ENCODE data around the gene KCNIP3.
"Not testable (repeated sequence)": the region's sequence is repeated elsewhere in the genome, so short reads cannot be mapped to it uniquely, and the experiment has no call there.

KCNIP3 gene

DNA sequence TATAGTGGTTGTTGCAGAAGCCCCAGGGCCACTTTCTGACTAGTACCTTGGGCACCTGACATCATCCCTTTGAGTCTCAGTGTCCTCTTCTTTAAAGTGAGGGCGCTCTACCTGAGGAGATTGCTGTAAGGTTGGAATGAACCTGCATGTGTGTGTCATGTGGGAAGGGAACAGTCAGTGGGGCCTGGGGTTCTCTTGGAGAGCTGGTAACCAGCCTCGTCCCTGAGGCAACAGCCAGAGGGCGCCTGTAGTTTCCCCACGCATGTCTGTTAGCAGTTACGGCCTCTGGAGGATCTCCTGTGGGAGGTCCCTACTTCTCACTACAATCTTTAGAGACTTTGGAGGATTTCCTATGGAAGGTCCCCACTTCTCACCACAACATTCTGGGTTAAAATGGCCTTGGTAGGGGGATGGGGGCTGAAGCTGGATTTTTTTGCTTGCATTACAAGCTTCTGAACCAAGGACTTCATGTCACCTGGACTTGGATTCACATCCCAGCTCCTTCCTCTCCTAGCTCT, 106.1 kb downstream of the KCNIP3 start:
- H3K27ac ChIP-seq (replicated peaks; ENCODE audit: low read length); H4K91ac ChIP-seq (ENCODE audit: low read depth, low read length, poor library complexity); H2BK12ac ChIP-seq (ENCODE audit: low read length): not testable (repeated sequence)

GRCh38 chr2:95403824-95404223, 106.7 kb downstream of the KCNIP3 start:
- not testable (repeated sequence) for H2BK12ac ChIP-seq (ENCODE audit: low read length); H3K14ac ChIP-seq (ENCODE audit: low read length); H3K9ac ChIP-seq (ENCODE audit: low read depth, low read length, poor library complexity); H3K9me3 ChIP-seq (replicated peaks in 1 of 2; ENCODE audit: control insufficient read depth in 2 of 2, insufficient read depth in 1 of 2, low read depth in 1 of 2, low read length in 2 of 2); H2BK5ac ChIP-seq (ENCODE audit: low read length); DNase-seq (ENCODE audit: low spot score); H3K79me1 ChIP-seq (ENCODE audit: low read depth, low read length); H3K18ac ChIP-seq (ENCODE audit: low read length); H2BK120ac ChIP-seq (ENCODE audit: low read depth, low read length); H2BK15ac ChIP-seq (ENCODE audit: low read length); H3K27me3 ChIP-seq (ENCODE audit: control insufficient read depth in 3 of 3, insufficient read depth in 3 of 3, low read depth in 1 of 3, low read length in 3 of 3); H4K8ac ChIP-seq (ENCODE audit: low read depth, low read length); H2AK5ac ChIP-seq (ENCODE audit: low read depth, low read length); H3K4ac ChIP-seq (ENCODE audit: low read length); H3K4me1 ChIP-seq (ENCODE audit: control insufficient read depth in 2 of 2, insufficient read depth in 1 of 2, low read depth in 1 of 2, low read length in 2 of 2); H3K27ac ChIP-seq (replicated peaks; ENCODE audit: low read length); H2AFZ ChIP-seq (ENCODE audit: low read length); H3K23ac ChIP-seq (ENCODE audit: low read depth, low read length, poor library complexity); H4K91ac ChIP-seq (ENCODE audit: low read depth, low read length, poor library complexity)
- Histone ChIP-seq H3K4me3 (ENCODE audit: low read length in 2 of 2) (peak overlapping the region in 1 of 2 donors; percentile 95), H3K36me3 (replicated peaks in 1 of 2; ENCODE audit: control insufficient read depth in 2 of 2, insufficient read depth in 2 of 2, low read length in 2 of 2) (peaks cover 0 to 18% of the 10 kb centered on the region in 2 donors), H3K4me2 (ENCODE audit: insufficient read depth, low read length, poor library complexity, severe bottlenecking) (peak overlapping the region; percentile 2)
- WGBS, 2 donors (ENCODE audit: extremely low coverage in 2 of 2, insufficient read length in 2 of 2, insufficient replicate concordance in 1 of 2) = no CpG with 5 or more reads among the region's 5 CpGs

More for the DNA sequence above, 106.1 kb downstream of the KCNIP3 start:
- Histone ChIP-seq H2BK5ac (ENCODE audit: low read length) (peak overlapping the region; percentile 90), H3K36me3 (replicated peaks in 1 of 2; ENCODE audit: control insufficient read depth in 2 of 2, insufficient read depth in 2 of 2, low read length in 2 of 2) (peaks cover 0 to 14% of the 10 kb centered on the region in 2 donors), H2AFZ (ENCODE audit: low read length) (peak overlapping the region; percentile 98), H3K4me3 (ENCODE audit: low read length in 2 of 2) (peak overlapping the region; percentile 95 to 97), H3K4me2 (ENCODE audit: insufficient read depth, low read length, poor library complexity, severe bottlenecking) (peak overlapping the region; percentile 89), H3K9ac (ENCODE audit: low read depth, low read length, poor library complexity) (peak overlapping the region; percentile 100)
- not testable (repeated sequence) for H3K4ac ChIP-seq (ENCODE audit: low read length); H3K27me3 ChIP-seq (ENCODE audit: control insufficient read depth in 3 of 3, insufficient read depth in 3 of 3, low read depth in 1 of 3, low read length in 3 of 3); H2BK15ac ChIP-seq (ENCODE audit: low read length); H2AK5ac ChIP-seq (ENCODE audit: low read depth, low read length); H3K14ac ChIP-seq (ENCODE audit: low read length); H3K4me1 ChIP-seq (ENCODE audit: control insufficient read depth in 2 of 2, insufficient read depth in 1 of 2, low read depth in 1 of 2, low read length in 2 of 2); H4K8ac ChIP-seq (ENCODE audit: low read depth, low read length); H3K9me3 ChIP-seq (replicated peaks in 1 of 2; ENCODE audit: control insufficient read depth in 2 of 2, insufficient read depth in 1 of 2, low read depth in 1 of 2, low read length in 2 of 2); H3K18ac ChIP-seq (ENCODE audit: low read length); H3K23ac ChIP-seq (ENCODE audit: low read depth, low read length, poor library complexity); H2BK120ac ChIP-seq (ENCODE audit: low read depth, low read length); DNase-seq (ENCODE audit: low spot score); H3K79me1 ChIP-seq (ENCODE audit: low read depth, low read length)
- no CpG with 5 or more reads among the region's 5 CpGs for WGBS, 2 donors (ENCODE audit: extremely low coverage in 2 of 2, insufficient read length in 2 of 2, insufficient replicate concordance in 1 of 2)

- not testable (repeated sequence) for H3K27ac ChIP-seq (replicated peaks; ENCODE audit: low read length); H3K23ac ChIP-seq (ENCODE audit: low read depth, low read length, poor library complexity); H3K27me3 ChIP-seq (ENCODE audit: control insufficient read depth in 3 of 3, insufficient read depth in 3 of 3, low read depth in 1 of 3, low read length in 3 of 3); H2BK12ac ChIP-seq (ENCODE audit: low read length); H2AFZ ChIP-seq (ENCODE audit: low read length); H2BK5ac ChIP-seq (ENCODE audit: low read length); H4K91ac ChIP-seq (ENCODE audit: low read depth, low read length, poor library complexity); H3K9ac ChIP-seq (ENCODE audit: low read depth, low read length, poor library complexity); H3K79me1 ChIP-seq (ENCODE audit: low read depth, low read length); H3K4me2 ChIP-seq (ENCODE audit: insufficient read depth, low read length, poor library complexity, severe bottlenecking); H2BK15ac ChIP-seq (ENCODE audit: low read length); H3K4me3 ChIP-seq (ENCODE audit: low read length in 2 of 2); H2BK120ac ChIP-seq (ENCODE audit: low read depth, low read length); H2AK5ac ChIP-seq (ENCODE audit: low read depth, low read length); H3K14ac ChIP-seq (ENCODE audit: low read length); H3K9me3 ChIP-seq (replicated peaks in 1 of 2; ENCODE audit: control insufficient read depth in 2 of 2, insufficient read depth in 1 of 2, low read depth in 1 of 2, low read length in 2 of 2); H3K4me1 ChIP-seq (ENCODE audit: control insufficient read depth in 2 of 2, insufficient read depth in 1 of 2, low read depth in 1 of 2, low read length in 2 of 2); DNase-seq (ENCODE audit: low spot score); H3K18ac ChIP-seq (ENCODE audit: low read length); H4K8ac ChIP-seq (ENCODE audit: low read depth, low read length); H3K4ac ChIP-seq (ENCODE audit: low read length)
- H3K36me3 ChIP-seq (replicated peaks in 1 of 2; ENCODE audit: control insufficient read depth in 2 of 2, insufficient read depth in 2 of 2, low read length in 2 of 2) = peaks cover 0 to 26% of the 10 kb centered on the region in 2 donors
- WGBS, 2 donors (ENCODE audit: extremely low coverage in 2 of 2, insufficient read length in 2 of 2, insufficient replicate concordance in 1 of 2) = no CpG with 5 or more reads among the region's 3 CpGs
Measured at GRCh38 chr2:95404676-95405075, 107.5 kb downstream of the KCNIP3 start.

- not testable (repeated sequence) for H3K4ac ChIP-seq (ENCODE audit: low read length); H4K8ac ChIP-seq (ENCODE audit: low read depth, low read length); H2AFZ ChIP-seq (ENCODE audit: low read length); H3K9ac ChIP-seq (ENCODE audit: low read depth, low read length, poor library complexity); H2BK12ac ChIP-seq (ENCODE audit: low read length); H3K4me1 ChIP-seq (ENCODE audit: control insufficient read depth in 2 of 2, insufficient read depth in 1 of 2, low read depth in 1 of 2, low read length in 2 of 2); H3K27ac ChIP-seq (replicated peaks; ENCODE audit: low read length); H3K18ac ChIP-seq (ENCODE audit: low read length); H3K9me3 ChIP-seq (replicated peaks in 1 of 2; ENCODE audit: control insufficient read depth in 2 of 2, insufficient read depth in 1 of 2, low read depth in 1 of 2, low read length in 2 of 2); H3K14ac ChIP-seq (ENCODE audit: low read length); H2AK5ac ChIP-seq (ENCODE audit: low read depth, low read length); H3K4me3 ChIP-seq (ENCODE audit: low read length in 2 of 2); H4K91ac ChIP-seq (ENCODE audit: low read depth, low read length, poor library complexity); H3K79me1 ChIP-seq (ENCODE audit: low read depth, low read length); H2BK120ac ChIP-seq (ENCODE audit: low read depth, low read length); H3K4me2 ChIP-seq (ENCODE audit: insufficient read depth, low read length, poor library complexity, severe bottlenecking); H3K23ac ChIP-seq (ENCODE audit: low read depth, low read length, poor library complexity); DNase-seq (ENCODE audit: low spot score); H3K27me3 ChIP-seq (ENCODE audit: control insufficient read depth in 3 of 3, insufficient read depth in 3 of 3, low read depth in 1 of 3, low read length in 3 of 3); H2BK15ac ChIP-seq (ENCODE audit: low read length); H2BK5ac ChIP-seq (ENCODE audit: low read length)
- H3K36me3 ChIP-seq (replicated peaks in 1 of 2; ENCODE audit: control insufficient read depth in 2 of 2, insufficient read depth in 2 of 2, low read length in 2 of 2) = peaks cover 6 to 51% of the 10 kb centered on the region in 2 donors
- no CpG with 5 or more reads among the region's 5 CpGs for WGBS, 2 donors (ENCODE audit: extremely low coverage in 2 of 2, insufficient read length in 2 of 2, insufficient replicate concordance in 1 of 2)
Measured at GRCh38 chr2:95411239-95411638, 114.1 kb downstream of the KCNIP3 start.

Data from neuronal stem cell (in vitro differentiated cells).